Activated T-cell treated with anti-CD3 and anti-CD28 coated beads for 4 hours (primary cell): ENCODE results near the gene LCTL.
A peak's percentile ranks its signal among the peaks of the same experiment; 100 is the strongest.
"Not testable (repeated sequence)": the region's sequence is repeated elsewhere in the genome, so short reads cannot be mapped to it uniquely, and the experiment has no call there.

ENCODE experiments used
- DNase-seq: peaks from one replicate; pipeline ENCODE4 v3.0.0-alpha.2; 2020

The LCTL gene

DNA sequence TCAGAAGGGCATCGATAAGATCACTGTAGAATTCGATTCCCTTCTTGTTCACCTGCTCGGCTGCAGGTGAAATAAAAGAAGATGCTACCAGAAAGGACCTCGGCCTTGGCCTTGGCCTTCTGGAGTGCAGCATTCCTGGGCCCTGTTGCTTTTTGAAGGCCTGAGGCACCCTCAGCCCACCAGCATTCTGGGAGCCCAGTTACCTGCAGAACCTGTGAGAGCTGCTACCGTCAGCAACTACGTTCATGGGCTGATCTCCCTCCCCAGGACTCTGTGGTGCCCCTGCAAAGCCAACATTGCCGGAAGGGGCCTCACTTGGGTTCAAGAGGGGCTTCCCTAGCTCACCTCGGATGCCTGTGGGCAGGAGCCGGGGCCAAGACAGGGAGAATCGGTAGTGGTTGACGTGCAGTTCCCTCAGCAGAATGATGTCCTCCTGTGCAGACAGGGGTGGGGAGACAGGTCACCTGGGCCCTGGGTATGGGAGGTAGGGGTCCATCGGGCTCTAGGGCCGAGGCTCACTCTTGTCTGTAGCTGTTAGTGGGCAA, 2.2 kb downstream of the LCTL start:
- no peak for DNase-seq

DNA sequence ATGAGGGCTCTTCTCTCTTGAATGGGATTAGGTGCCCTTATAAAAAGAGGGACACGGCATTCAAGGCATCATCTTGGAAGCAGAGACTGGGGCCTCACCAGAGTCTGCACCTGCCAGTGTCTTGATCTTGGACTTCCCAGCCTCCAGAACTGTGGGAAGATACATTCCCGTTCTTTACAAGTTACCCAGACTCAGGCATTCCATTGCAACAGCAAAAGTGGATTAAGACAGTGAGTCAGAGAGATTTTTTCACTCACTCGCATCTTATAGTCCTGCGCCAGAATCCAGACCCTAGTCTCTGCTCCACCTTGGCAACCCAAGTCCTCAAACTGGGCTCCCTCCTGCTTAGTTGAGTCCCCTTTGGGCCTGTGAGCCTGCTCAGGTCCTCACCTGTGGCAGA, 2.7 kb downstream of the LCTL start:
- DNase-seq: no peak

DNA sequence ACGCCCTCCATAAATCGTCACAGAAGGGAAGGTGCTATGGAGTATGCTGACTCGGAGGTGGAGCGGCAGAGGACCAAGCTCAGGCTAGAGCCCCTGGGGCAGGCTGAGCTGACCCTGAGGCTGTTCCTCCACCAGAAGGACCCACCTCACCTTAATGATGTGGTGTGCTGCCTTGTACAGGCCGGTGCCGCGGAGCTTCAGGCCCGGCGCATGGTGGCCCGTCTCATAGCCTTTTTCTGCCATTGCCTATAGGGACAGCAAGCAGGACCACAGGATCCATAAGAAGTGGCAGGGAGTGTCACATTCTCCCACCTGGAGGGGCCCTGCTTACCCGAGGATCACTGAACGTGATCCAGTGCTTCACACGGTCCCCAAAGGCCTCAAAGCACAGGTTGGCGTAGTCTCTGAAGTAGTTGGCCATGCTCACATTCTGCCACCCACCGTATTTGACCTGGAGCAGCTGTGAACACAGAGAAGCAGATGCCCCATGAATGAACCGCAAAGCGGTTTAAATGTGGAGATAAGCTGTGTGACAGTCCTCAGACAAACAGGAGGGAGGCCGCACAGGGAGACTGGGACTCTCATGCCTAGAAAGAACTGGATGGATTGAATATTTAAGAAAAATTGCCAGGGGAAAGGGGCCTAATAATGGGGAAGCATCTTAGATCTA, 4.8 kb downstream of the LCTL start:
- DNase-seq: no peak

DNA sequence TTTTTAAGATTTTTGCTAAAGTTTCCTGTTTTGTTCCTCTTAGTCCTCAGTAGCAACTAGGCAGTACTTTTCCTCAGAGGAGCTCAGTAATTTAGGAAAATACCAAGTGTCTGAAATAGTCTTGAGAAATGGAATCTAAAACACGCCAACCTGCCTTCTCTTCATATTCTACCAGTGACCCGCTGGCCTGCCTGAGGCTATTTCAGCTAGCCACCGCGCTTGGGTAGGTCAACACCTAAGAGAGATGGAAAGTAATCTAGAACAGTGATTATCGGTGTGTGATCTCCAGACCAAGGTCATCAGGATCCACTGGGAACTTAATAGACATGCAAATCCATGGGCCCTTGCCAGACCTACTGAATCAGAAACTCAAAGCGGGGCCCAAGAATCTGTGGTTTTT, 7.5 kb downstream of the LCTL start:
- DNase-seq: no peak

DNA sequence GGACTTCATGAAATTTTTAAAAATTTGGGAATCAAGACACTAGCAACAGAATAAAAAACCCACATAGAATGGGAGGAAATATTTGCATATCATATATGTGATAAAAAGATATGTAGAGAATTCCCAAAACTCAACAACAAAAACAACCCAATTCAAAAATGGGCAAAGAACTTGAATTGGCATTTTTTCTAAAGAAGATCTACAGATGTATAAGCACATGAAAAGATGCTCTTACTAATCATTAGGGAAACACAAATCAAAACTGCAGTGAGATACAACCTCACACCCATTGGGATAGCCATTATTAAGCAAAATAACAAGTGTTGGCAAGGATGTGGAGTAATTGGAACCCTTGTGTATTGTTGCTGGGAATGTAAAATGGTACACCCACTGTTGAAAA, 10.1 kb downstream of the LCTL start:
- DNase-seq: no peak

DNA sequence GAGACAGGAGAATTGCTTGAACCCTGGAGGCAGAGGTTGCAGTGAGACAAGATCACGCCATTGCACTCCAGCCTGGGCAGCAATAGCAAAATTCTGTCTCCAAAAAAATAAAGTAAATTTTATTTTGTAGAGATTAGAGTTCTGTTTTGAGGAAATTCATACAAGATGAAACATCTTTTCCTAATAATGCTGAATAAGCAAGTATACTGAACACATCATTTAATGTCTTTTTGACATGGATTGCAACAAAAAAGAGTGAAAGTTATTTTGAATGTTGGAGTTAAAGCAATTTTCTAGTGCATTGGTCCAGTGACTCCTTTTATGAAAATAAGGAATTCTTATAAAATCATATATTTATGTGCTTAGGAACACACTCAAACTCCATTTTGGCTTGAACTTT, 20.5 kb downstream of the LCTL start:
- DNase-seq: no peak

DNA sequence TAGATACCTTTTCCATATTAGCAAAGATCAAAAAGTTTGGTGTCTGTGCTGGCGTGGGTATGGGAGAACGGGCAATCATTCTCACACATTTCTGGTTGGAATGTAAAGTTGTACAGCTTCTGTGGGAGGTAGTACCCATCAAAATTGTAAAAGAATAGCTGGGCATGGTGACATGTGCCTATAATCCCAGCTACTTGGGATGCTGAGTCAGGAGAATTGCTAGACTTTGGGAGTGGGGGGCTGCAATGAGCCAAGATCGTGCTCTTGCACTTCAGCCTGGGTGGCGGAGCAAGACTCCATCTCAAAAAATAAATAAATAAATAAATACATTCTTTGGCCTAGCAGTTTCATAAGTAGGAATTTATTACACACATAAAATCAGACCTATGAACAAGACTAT, 22.9 kb downstream of the LCTL start:
- DNase-seq: no peak

DNA sequence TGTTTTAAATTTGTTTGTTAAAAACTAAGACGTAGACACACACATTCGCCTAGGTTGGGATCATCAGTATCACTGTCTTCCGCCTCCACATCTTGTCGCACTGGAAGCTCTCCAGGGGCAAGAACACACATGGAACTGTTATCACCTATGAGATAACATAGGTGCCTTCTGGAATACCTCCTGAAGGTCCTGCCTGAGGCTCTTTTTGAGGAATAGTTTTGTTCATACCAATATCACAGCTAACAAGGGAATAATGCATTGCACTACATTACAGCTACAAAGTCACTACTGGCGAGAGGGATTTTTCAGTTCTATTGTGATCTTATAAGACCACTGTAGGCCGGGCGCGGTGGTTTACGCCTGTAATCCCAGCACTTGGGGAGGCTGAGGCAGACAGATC, 30.7 kb downstream of the LCTL start:
- no peak for DNase-seq

DNA sequence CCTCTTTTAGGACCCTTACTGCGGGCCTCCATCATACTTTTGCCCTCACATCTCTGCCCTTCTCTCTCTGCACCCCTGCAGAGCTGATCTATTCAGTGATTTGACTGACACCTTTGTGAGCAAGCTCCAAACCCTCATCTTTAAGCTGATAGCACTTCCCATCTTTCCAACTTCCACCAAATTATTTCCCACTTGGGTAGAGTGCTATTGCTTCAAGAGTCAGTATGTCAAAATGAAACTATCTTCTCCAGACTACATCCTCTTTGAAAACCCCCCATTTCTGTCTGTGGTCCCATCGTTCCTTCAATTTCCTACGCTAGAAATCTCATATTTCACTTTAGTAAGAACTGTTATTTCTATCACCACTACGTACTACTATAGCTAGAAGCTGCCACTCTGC, 41.0 kb downstream of the LCTL start:
- DNase-seq: no peak

DNA sequence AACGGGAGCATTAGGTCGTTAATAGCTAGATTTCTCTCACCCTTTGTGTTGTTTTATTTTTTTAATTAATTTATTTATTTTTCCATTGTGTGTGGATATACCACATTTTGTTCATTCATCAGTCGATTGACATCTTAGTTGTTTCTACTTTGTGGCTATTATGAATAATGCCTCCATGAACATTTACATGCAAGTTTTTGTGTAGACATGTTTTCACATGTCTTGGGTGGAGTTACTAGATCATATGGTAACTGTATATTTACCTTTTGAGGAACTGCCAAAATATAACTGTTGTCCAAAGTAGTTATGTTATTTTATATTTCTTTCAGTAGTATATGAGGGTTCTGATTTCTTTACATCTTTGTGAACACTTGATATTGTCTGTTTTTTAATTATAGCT, 41.9 kb downstream of the LCTL start:
- no peak for DNase-seq

DNA sequence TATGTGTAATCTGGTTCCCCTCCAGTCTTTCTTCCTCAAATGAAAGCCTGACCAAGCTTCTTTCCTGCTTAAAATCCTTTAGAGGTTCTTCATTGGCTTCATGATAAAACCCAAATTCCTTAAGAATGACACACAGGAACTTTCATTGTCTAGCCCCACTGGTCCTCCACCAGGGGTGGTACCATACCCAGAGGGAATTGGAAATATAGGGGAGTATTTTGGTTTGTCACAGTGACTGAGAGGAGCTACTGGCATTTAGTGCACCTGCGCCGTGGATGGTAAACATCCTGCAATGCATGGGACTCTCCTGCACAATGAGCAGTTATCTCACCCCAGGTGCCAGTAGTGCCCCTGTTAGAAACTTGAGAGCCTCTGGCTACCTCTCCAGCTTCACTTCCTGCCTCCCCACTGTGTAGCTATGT, 49.9 kb downstream of the LCTL start:
- no peak for DNase-seq

DNA sequence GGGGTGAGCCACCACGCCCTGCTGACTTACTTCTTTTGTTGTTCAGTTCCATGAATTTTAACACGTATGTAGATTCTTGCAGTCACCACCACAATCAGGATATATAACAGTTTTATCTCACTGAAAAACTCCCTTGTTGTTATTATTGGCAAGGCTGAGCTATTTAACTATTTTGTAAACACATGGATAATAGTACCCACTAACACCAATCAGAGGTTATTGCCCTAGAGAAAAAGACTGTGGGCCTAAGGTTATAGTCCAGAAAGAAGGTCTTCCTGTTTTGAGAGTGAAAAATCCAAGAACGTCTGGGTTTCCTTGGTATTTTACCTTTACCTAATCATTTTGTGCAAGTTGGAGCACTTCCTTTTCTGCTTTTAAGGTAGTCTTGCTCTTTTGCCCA, 51.2 kb downstream of the LCTL start:
- no peak for DNase-seq

DNA sequence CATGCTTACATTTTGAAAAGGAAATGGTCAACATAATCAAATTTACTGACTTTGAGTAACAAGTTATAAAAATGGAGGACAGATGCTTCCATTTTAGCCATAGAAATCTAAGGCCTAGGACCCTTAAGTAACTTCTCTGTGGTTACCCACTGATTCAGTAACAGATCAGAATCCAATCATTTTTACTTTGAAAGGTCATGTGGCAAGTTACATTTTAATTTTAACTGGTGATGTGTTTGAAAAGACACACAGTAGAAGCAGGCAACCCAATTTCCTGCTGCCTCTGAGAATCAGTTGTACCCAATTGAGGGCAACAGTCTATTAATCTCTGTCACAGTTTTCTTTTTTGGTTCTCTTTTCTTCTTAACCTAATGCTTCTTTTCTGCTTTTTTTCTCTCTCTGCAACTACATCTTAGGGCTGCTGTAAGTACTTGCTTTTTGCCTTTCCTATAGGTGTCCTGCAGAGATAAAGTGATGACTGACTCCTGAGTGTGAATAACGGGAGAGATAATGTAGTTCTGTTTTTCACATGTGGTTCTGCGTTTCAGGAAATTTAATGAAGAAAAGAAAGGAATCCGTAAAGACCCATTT, 57.4 kb downstream of the LCTL start:
- no peak for DNase-seq

DNA sequence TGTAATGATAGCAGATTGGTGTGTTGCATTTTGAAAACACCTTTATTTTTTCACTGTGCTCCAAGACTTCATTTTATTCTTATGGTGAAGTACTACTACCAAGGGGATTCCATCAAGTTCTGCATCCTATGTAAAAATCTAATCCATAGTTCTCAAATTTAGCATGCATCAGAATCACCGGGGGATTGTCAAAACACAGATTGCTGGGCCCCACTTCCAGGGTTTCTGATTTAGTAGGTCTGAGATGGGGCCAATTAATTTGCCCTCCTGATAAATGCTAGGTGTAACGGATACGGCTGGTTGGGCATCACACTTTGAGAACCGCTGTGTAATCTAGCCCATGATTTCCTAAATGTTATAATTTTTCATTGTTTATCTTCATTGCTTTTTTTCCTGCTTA, 60.0 kb downstream of the LCTL start:
- no peak for DNase-seq

DNA sequence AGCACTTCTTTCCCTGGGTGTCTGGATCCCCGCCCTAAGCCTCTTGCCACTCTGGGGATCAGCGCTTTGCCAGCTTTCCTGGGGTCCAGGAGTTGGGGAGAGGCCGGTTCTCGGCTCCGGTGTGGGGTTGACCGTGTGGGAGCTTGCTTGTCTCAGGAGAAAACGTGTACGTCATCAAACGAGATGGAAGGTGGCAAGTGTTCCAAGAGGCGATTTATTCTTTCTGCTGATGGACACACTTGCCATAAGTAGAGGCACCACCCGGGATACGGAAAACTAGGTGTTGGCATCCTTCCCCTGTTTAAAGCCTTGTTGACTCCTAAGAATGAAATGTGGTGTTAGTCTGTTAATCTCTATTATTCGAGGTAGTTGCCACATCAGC, 60.4 kb downstream of the LCTL start:
- DNase-seq: no peak

DNA sequence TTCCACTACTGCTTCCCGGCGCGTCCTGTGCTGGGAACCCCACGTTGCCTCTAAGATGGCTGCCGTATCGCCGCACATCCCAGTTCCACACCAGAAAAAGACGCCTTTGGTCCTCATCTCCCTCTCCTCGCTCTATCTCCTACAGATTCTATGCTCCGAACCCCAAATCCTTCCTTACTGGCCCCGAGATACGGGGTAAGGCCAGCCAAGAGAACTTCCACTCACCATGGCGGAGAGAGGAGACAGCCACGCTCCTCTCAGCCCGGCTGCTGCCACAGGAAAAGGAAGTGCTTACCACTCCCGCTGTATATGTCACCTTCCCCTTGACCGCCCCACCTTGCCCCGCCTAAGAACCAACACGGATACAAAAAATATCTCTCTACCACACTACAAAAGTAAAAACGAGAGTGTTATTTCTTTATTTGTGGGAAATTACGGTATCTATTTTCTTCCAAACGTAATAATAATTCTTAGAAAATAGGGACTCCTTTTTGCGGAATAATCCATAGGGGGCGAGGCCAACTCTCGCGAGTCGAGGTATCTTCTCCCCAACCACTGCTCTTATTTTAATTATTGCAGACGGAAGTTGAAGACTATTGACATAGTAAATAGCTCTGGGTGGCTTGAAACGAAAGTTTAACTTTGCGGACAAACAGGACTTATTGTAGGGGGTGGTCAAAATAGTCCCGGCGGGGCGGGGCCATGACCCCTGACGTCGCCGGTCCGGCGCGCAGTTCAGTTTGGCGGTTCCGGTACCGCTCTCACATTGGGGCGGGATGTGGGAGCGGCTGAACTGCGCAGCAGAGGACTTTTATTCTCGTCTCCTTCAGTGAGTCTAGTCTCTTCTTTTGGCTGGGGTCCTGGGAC, 61.0 kb downstream of the LCTL start, which contains the start of the genes RPL4 and ZWILCH:
RPL4 (minus strand) TSS at position 293 of the 867 bp plus-strand sequence; CDS start at position 228, 65 bp downstream.
ZWILCH (plus strand) TSS at position 764 of the 867 bp plus-strand sequence; CDS start at position 777, 13 bp downstream.
- peak; percentile 65 for DNase-seq

DNA sequence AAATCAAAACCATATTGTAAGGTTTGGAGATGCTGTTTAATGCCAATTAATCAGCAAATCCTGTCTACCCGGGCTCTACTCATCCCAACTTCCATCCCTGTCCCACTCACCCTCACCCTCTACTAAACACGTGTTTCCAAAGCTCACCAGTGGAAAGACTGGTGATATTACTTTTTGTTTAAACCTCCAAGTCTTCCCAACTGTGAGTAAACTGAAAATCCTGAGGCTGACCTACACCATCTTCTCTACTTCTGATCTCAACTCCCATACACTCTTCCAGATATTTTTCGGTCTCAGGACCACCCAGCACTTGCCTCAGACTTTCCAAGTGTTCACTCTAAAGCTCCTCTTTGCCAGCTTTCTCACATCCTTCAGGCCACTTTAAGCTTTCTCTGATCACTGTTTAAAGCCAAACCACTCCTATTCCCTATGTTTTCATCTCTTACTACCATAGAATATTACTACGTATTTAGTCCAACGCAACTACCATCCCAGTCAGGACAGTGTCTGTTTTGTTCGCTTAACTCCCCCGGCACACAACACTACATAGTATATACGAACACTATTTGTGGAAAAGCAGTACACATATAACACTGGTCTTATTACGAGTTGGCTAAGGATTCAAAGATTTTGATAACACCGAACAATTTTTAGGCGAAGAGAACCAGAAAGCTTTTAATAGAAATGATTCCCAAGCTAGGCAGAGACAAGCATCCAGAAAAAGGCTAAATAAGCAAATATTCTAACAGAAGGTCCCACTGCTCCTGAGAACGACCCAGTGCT, 61.8 kb downstream of the LCTL start:
- no peak for DNase-seq

DNA sequence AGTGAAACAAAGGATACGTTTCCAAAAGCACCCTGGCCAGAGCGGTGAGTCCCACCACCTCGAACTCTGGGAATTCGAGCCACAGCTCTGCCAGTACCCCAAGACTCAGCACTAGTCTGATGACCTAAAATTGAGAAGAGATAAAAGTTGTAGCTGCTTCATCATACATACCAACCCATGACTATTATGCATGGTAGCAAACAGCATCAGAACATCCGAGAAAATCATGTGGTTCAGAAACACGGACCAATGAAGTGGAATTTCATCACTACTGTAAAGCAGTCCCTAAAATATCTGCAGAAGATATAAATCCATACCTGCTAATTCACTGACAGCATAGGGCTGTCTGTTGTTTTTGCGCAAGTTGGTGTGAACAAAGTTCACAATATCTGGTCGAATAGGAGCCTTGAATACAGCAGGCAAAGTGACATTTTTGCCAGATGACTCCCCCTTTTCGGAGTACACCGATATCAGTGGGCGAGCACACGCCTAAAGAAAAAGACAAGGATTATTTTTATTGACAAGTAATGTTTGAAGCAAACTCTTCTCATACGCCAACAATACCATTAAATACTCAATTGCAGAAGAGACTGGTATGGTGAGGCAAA, 62.7 kb downstream of the LCTL start:
- not testable (repeated sequence) for DNase-seq

DNA sequence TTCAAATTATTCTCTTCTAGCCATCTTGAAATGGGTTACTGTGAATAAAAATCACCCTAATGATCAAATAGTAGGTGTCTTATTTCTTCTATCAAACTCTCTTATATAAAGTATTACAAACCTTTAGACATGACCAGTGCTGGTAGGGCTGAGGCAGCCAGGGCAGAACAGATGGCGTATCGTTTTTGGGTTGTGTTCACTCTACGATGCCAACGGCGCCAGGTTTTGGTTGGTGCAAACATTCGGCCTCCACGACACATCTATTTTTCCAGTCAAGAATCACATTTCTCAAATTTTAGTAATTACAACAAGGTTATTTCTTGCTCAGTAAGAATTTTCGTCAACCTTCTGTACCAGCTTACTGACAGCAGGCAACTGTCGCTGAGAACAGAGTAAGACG, 63.3 kb downstream of the LCTL start:
- DNase-seq: no peak

DNA sequence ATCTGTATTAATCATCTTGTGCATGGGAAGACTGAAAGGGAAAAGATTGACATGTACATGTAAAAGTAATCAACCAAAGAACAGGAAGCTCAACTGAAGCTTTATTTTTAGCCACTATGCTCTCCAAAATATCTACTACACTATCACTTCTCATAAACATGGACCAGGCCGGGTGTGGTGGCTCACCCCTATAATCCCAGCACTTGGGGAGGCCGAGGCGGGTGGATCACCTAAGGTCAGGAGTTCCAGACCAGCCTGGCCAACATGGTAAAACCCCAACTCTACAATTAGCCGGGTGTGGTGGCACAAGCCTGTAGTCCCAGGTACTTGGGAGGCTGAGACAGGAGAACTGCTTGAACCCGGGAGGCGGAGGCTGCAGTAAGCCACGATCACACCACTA, 65.5 kb downstream of the LCTL start:
- not testable (repeated sequence) for DNase-seq

DNA sequence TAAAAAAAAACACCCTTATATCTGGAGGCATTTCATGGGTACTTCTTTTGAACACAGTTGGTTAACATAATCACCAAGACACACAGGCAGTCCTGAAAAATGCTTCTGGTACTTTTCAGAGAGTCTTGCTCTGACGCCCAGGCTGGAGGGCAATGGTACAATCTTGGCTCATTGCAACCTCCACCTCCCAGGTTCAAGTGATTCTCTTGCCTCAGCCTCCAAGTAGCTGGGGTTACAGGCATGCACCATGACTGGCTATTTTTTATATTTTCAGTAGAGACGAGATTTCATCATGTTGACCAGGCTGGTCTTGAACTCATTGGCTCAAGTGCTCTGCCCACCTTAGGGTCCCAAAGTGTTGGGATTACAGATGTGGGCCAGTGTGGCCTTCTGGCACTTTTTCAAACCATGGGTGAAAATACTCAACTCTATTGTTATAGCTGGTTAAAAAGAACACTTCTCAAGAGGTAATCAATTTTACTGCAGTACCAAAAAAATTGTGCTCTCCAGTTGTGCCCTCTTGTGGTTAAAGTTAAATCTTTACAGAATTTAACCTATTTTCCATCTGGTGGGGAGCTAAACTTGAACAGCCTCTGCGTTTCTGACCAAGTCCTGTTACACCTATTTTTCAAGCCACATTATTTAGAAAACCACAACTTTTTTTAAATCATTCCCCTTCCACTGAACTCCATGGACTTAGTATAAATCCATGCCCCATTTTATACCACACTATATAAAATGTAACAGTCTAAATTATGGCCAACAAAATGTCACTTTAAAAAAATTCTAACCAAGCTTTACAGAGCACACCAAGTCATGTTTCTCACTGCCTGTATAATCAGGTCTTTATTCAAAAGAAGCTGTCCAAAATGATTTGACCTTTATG, 67.1 kb downstream of the LCTL start:
- DNase-seq: no peak
